ENCODE data around the gene CNIH2. TPM values are rescaled to one million over a fixed set of nuclear protein-coding genes. Genes with fewer than 3 reads are reported as not detected.
"Not testable (repeated sequence)": the region's sequence is repeated elsewhere in the genome, so short reads cannot be mapped to it uniquely, and the experiment has no call there.

Gene CNIH2
- total and polyA plus RNA-seq, 9 of the 15 experiments (the other 6 are each of a cell fraction or from before 2014, with no cell fraction given): 0.26 to 0.89 (median 0.40) TPM; not detected in 4

DNA sequence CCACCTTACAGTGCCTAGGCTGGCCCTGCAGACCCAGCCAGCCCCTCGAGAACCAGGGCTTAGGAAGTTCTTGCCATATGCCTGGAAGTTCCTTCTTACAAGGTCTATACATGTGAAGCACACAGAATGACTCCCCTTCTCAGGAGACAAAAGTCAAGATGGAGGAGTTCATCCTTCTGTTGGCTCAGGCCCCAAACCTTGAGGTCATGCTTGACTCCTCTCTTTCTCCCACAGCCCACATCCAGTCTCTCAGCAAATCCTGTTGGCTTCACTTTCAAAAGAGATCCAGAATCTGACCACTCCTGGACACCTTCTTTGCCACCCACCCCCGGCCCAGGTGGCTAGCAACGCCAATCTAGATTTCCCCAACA is 40.6 kb downstream of the CNIH2 start:
- in situ Hi-C loops (cut with MboI) (no loop called here), intact Hi-C loops (cut with micrococcal nuclease) (no loop called here)
- DNase-seq (ENCODE audit: extremely low read depth in 1 of 4, low spot score in 3 of 4): no peak
- no peaks in the 10 kb centered on the region for H3K27me3 ChIP-seq (ENCODE audit: control insufficient read depth in 2 of 2, insufficient read depth in 2 of 2, low read length in 2 of 2)
- no peaks in the 10 kb centered on the region for H3K36me3 ChIP-seq (ENCODE audit: control insufficient read depth, insufficient read depth, low read length)
- no peaks in the 10 kb centered on the region for H3K9me1 ChIP-seq (ENCODE audit: control insufficient read depth, insufficient read depth, low read length)
- FAIRE-seq: no peak
- no peak overlapping the region for H3K4me3 ChIP-seq
- BruUV-seq (replicated peaks): no TSS peak
- no peak for TF ChIP-seq FOXK2 (conservative IDR thresholded peaks at IDR 0.05 in 1 of 2, IDR thresholded peaks at IDR 0.05 in 1 of 2; ENCODE audit: low read depth in 2 of 2)
- no peak for TF ChIP-seq ZFP1 (CRISPR knock-in tag; IDR thresholded peaks at IDR 0.05)
- H3K27ac ChIP-seq (ENCODE audit: extremely low read depth, low read depth, low read length): no peak overlapping the region
- no peak overlapping the region for H3K9ac ChIP-seq (ENCODE audit: insufficient read depth in 1 of 2, low read depth in 2 of 2, low read length in 2 of 2)
- 19% methylated on average over 3 of the region's 3 CpGs for WGBS (ENCODE audit: insufficient coverage, low coverage, missing lambda C conversion rate)
- no peaks in the 10 kb centered on the region for H3K9me3 ChIP-seq (replicated peaks; ENCODE audit: control insufficient read depth, insufficient read depth, low read depth, low read length)
- ChIA-PET CTCF (ENCODE audit: low intra/inter-chr PET ratio) (no interaction called here), POLR2A (interaction anchor here (0.6 to 1.0 kb wide), 2 partner anchors 15 to 17 kb away, joined by 3 read pairs; no protein-coding TSS in a partner anchor)
- H3K4me2 ChIP-seq (ENCODE audit: insufficient read depth, low read length): no peak overlapping the region
- H3K4me1 ChIP-seq (replicated peaks in 1 of 2; ENCODE audit: control insufficient read depth in 2 of 2, insufficient read depth in 2 of 2, low read length in 2 of 2): peaks cover 0 to 52% of the 10 kb centered on the region in 2 experiments; a peak in 3 of 5 replicates
- H4K20me1 ChIP-seq (replicated peaks; ENCODE audit: control insufficient read depth, insufficient read depth, low read length): no peaks in the 10 kb centered on the region
- ATAC-seq: no peak
- no peak overlapping the region for H2AFZ ChIP-seq (ENCODE audit: low read depth, low read length)
- H3K79me2 ChIP-seq (ENCODE audit: control insufficient read depth, insufficient read depth, low read length): no peaks in the 10 kb centered on the region

DNA sequence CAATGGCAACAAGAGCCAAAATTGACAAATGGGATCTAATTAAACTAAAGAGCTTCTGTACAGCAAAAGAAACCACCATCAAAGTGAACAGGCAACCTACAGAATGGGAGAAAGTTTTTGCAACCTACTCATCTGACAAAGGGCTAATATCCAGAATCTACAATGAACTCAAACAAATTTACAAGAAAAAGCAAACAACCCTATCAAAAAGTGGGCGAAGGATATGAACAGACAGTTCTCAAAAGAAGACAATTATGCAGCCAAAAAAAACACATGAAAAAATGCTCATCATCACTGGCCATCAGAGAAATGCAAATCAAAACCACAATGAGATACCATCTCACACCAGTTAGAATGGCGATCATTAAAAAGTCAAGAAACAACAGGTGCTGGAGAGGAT is 42.3 kb downstream of the CNIH2 start:
- H3K4me2 ChIP-seq (ENCODE audit: insufficient read depth, low read length); FAIRE-seq; H3K9me1 ChIP-seq (ENCODE audit: control insufficient read depth, insufficient read depth, low read length); DNase-seq (ENCODE audit: extremely low read depth in 1 of 4, low spot score in 3 of 4); H3K27me3 ChIP-seq (ENCODE audit: control insufficient read depth in 2 of 2, insufficient read depth in 2 of 2, low read length in 2 of 2); H3K9ac ChIP-seq (ENCODE audit: insufficient read depth in 1 of 2, low read depth in 2 of 2, low read length in 2 of 2); intact Hi-C loops (cut with micrococcal nuclease); BruUV-seq (replicated peaks); POLR2A ChIA-PET; CTCF ChIA-PET (ENCODE audit: low intra/inter-chr PET ratio); H2AFZ ChIP-seq (ENCODE audit: low read depth, low read length); H3K36me3 ChIP-seq (ENCODE audit: control insufficient read depth, insufficient read depth, low read length); ATAC-seq; H4K20me1 ChIP-seq (replicated peaks; ENCODE audit: control insufficient read depth, insufficient read depth, low read length); H3K4me3 ChIP-seq; H3K27ac ChIP-seq (ENCODE audit: extremely low read depth, low read depth, low read length); H3K9me3 ChIP-seq (replicated peaks; ENCODE audit: control insufficient read depth, insufficient read depth, low read depth, low read length); in situ Hi-C loops (cut with MboI); H3K79me2 ChIP-seq (ENCODE audit: control insufficient read depth, insufficient read depth, low read length): not testable (repeated sequence)
- peaks cover 0 to 48% of the 10 kb centered on the region in 2 experiments; a peak in 2 of 5 replicates for H3K4me1 ChIP-seq (replicated peaks in 1 of 2; ENCODE audit: control insufficient read depth in 2 of 2, insufficient read depth in 2 of 2, low read length in 2 of 2)
- TF ChIP-seq, protein P1, sequence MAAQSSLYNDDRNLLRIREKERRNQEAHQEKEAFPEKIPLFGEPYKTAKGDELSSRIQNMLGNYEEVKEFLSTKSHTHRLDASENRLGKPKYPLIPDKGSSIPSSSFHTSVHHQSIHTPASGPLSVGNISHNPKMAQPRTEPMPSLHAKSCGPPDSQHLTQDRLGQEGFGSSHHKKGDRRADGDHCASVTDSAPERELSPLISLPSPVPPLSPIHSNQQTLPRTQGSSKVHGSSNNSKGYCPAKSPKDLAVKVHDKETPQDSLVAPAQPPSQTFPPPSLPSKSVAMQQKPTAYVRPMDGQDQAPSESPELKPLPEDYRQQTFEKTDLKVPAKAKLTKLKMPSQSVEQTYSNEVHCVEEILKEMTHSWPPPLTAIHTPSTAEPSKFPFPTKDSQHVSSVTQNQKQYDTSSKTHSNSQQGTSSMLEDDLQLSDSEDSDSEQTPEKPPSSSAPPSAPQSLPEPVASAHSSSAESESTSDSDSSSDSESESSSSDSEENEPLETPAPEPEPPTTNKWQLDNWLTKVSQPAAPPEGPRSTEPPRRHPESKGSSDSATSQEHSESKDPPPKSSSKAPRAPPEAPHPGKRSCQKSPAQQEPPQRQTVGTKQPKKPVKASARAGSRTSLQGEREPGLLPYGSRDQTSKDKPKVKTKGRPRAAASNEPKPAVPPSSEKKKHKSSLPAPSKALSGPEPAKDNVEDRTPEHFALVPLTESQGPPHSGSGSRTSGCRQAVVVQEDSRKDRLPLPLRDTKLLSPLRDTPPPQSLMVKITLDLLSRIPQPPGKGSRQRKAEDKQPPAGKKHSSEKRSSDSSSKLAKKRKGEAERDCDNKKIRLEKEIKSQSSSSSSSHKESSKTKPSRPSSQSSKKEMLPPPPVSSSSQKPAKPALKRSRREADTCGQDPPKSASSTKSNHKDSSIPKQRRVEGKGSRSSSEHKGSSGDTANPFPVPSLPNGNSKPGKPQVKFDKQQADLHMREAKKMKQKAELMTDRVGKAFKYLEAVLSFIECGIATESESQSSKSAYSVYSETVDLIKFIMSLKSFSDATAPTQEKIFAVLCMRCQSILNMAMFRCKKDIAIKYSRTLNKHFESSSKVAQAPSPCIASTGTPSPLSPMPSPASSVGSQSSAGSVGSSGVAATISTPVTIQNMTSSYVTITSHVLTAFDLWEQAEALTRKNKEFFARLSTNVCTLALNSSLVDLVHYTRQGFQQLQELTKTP (IDR thresholded peaks at IDR 0.05; ENCODE audit: low read depth in 1 of 2, partially characterized antibody in 2 of 2): peak in 1 of 2 experiments; percentile 93
- 27% methylated on average over 1 of the region's 2 CpGs for WGBS (ENCODE audit: insufficient coverage, low coverage, missing lambda C conversion rate)

Data from K562 (cell line).